ENCODE measurements around the gene RSPRY1. TPM values are rescaled to one million over a fixed set of nuclear protein-coding genes. Genes with fewer than 3 reads are reported as not detected.
"Not testable (repeated sequence)": the region's sequence is repeated elsewhere in the genome, so short reads cannot be mapped to it uniquely, and the experiment has no call there.

The RSPRY1 gene
- total RNA-seq, 1 experiment from 2014 or later: 24.9 TPM

- no peak overlapping the region for H2AFZ ChIP-seq (ENCODE audit: low read depth, low read length, poor library complexity, severe bottlenecking)
- H3K9me3 ChIP-seq (ENCODE audit: control insufficient read depth in 1 of 2, insufficient read depth in 1 of 2, low read depth in 1 of 2, low read length in 2 of 2): no peaks in the 10 kb centered on the region
- ChIA-PET CTCF (interaction anchor here (1.1 to 1.4 kb wide), 2 partner anchors 10 to 95 kb away, joined by 3 read pairs; partner anchors contain the start of gene CPNE2), POLR2A (no interaction called here), RAD21 (ENCODE audit: low non-redundant PET in 1 of 2, low total read pairs in 2 of 2, uncharacterized antibody in 2 of 2, unreplicated experiment in 2 of 2) (no interaction called here)
- no peaks in the 10 kb centered on the region for H3K36me3 ChIP-seq (ENCODE audit: control insufficient read depth in 1 of 2, insufficient read depth in 2 of 2, low read length in 2 of 2)
- peaks cover 84% of the 10 kb centered on the region for H3K79me2 ChIP-seq (ENCODE audit: insufficient read depth, low read length)
- H3K27ac ChIP-seq (ENCODE audit: low read depth, low read length): peak overlapping the region; percentile 66
- H4K20me1 ChIP-seq (ENCODE audit: insufficient read depth): no peaks in the 10 kb centered on the region
- H3K9me2 ChIP-seq (ENCODE audit: insufficient read depth): no peaks in the 10 kb centered on the region
- peak overlapping the region; percentile 87 for H3K9ac ChIP-seq (ENCODE audit: low read length)
- no peaks in the 10 kb centered on the region for H3K27me3 ChIP-seq (ENCODE audit: insufficient read depth, low read length)
- intact Hi-C loops (cut with micrococcal nuclease): loop anchor here (10.0 kb wide), 1 partner anchor 108 kb away; no protein-coding TSS in a partner anchor
- BruUV-seq (replicated peaks): TSS peak; percentile 48
- peak overlapping the region; percentile 88 for H3K4me2 ChIP-seq (ENCODE audit: low read length)
- peak overlapping the region; percentile 96 for H3K4me3 ChIP-seq (replicated peaks in 1 of 2; ENCODE audit: low read depth in 1 of 2, low read length in 2 of 2)
- peaks cover 18 to 21% of the 10 kb centered on the region in 2 experiments for H3K4me1 ChIP-seq (ENCODE audit: control insufficient read depth in 1 of 2, insufficient read depth in 2 of 2, low read length in 2 of 2)
- no peak for TF ChIP-seq RAD21 (IDR thresholded peaks at IDR 0.05; ENCODE audit: low read depth)
- TF ChIP-seq TCF7L2 (IDR thresholded peaks at IDR 0.05; ENCODE audit: borderline replicate concordance, extremely low read depth, insufficient read depth, insufficient read length): no peak
- no peak for DNase-seq (ENCODE audit: low read depth, low spot score)
- ATAC-seq: peak; percentile 1; the same call in 1 of the 2 replicates
Measured at GRCh38 chr16:57186872-57187854, 1.0 kb downstream of the RSPRY1 start.

- H2AFZ ChIP-seq (ENCODE audit: low read depth, low read length, poor library complexity, severe bottlenecking); H3K9me2 ChIP-seq (ENCODE audit: insufficient read depth); H3K36me3 ChIP-seq (ENCODE audit: control insufficient read depth in 1 of 2, insufficient read depth in 2 of 2, low read length in 2 of 2); RAD21 ChIA-PET (ENCODE audit: low non-redundant PET in 1 of 2, low total read pairs in 2 of 2, uncharacterized antibody in 2 of 2, unreplicated experiment in 2 of 2); ATAC-seq; BruUV-seq (replicated peaks); H4K20me1 ChIP-seq (ENCODE audit: insufficient read depth); DNase-seq (ENCODE audit: low read depth, low spot score); H3K27me3 ChIP-seq (ENCODE audit: insufficient read depth, low read length); POLR2A ChIA-PET; H3K9me3 ChIP-seq (ENCODE audit: control insufficient read depth in 1 of 2, insufficient read depth in 1 of 2, low read depth in 1 of 2, low read length in 2 of 2): not testable (repeated sequence)
- Histone ChIP-seq H3K79me2 (ENCODE audit: insufficient read depth, low read length) (peaks cover 85% of the 10 kb centered on the region), H3K4me2 (ENCODE audit: low read length) (peak overlapping the region; percentile 88), H3K9ac (ENCODE audit: low read length) (peak overlapping the region; percentile 87), H3K27ac (ENCODE audit: low read depth, low read length) (peak overlapping the region; percentile 66), H3K4me3 (replicated peaks in 1 of 2; ENCODE audit: low read depth in 1 of 2, low read length in 2 of 2) (peak overlapping the region; percentile 96), H3K4me1 (ENCODE audit: control insufficient read depth in 1 of 2, insufficient read depth in 2 of 2, low read length in 2 of 2) (peaks cover 18 to 23% of the 10 kb centered on the region in 2 experiments)
- intact Hi-C loops (cut with micrococcal nuclease): loop anchor here (10.0 kb wide), 1 partner anchor 107 kb away; no protein-coding TSS in a partner anchor
- CTCF ChIA-PET: interaction anchor here (1.1 kb wide), 1 partner anchor 96 kb away, joined by 3 read pairs; the partner anchor contains the start of gene CPNE2
Measured at GRCh38 chr16:57187902-57188710, 2.0 kb downstream of the RSPRY1 start.

Measured in HCT116 (cell line).